GM12864 (cell line): ENCODE results near the gene RC3H1.
"Not testable (repeated sequence)": the region's sequence is repeated elsewhere in the genome, so short reads cannot be mapped to it uniquely, and the experiment has no call there.

Source experiments
- DNase-seq: peaks from one replicate; pipeline ENCODE4 v3.0.0-alpha.2; 2011; ENCODE audit warnings: low read depth
- H3K4me3 ChIP-seq: 2 replicates; pipeline ENCODE4 v1.5.1; 2011; ENCODE audit warnings: mild to moderate bottlenecking, low read depth, low read length, control low read depth
- CTCF ChIP-seq: IDR thresholded peaks from 2 replicates; pipeline ENCODE4 v1.5.1; 2011; ENCODE audit warnings: low read depth, mild to moderate bottlenecking, moderate library complexity, low read length, control low read depth, inconsistent platforms; ENCODE audit errors: missing control alignments

The RC3H1 gene

DNA sequence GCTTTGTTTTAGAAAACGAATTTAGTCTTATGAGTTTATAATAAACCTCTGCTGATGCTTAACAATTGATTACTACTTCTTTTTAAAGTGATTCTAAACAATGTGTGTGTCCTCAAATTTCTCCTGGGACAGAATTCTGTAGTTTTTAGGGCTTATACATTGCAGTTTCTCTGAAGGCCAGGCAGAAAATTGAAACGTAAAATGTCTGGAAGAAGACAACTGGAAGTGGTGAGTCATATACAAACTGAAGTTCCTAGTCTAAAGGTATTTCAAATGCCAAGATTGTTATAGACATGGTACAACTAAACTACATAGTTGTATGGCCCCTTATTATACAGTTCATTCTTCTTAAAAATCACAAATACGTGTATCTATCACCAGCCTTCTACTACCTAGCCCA lies 30.5 kb upstream of the RC3H1 start:
- no peak for TF ChIP-seq CTCF
- no peak for DNase-seq
- no peak overlapping the region for H3K4me3 ChIP-seq

GRCh38 chr1:174051956-174052355 lies 29.8 kb upstream of the RC3H1 start:
- no peak overlapping the region for H3K4me3 ChIP-seq
- DNase-seq: no peak
- no peak for TF ChIP-seq CTCF

- DNase-seq: no peak
- TF ChIP-seq CTCF: no peak
- no peak overlapping the region for H3K4me3 ChIP-seq
Observed at GRCh38 chr1:174049514-174049913, 27.4 kb upstream of the RC3H1 start.

GRCh38 chr1:174044418-174045222 lies 22.5 kb upstream of the RC3H1 start:
- no peak overlapping the region for H3K4me3 ChIP-seq
- no peak for DNase-seq
- no peak for TF ChIP-seq CTCF

DNA sequence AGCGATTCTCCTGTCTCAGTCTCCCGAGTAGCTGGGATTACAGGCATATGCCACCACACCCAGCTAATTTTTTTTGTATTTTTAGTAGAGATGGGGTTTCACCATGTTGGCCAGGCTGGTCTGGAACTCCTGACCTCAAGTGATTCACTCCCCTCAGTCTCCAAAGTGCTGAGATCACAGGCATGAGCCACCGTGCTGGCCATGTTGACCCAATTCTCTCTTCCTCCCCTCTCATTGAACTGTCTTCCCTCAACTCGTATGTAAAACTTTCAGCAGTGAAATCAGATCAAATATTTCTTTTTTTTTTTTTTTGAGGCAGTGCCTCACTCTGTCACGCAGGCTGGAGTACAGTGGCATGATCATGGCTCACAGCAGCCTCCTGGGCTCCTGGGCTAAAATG lies 20.4 kb upstream of the RC3H1 start:
- not testable (repeated sequence) for DNase-seq, H3K4me3 ChIP-seq

DNA sequence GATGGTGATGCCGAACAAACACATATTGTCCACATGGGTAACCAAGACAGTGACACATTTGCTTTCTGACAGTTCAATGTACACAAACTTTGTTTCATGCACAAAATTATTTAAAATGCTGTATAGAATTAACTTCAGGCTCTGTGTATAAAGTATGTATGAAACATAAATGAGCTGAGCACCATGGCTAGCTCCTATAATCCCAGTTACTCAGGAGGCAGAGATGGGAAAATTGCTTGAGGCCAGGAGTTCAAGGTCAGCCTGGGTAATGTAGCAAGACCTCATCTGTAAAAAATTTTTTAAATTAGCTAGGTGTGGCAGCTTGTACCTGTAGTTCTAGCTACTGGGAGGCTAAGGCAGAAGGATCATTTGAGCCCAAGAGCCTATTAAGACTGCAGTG lies 19.2 kb upstream of the RC3H1 start:
- DNase-seq: no peak
- no peak overlapping the region for H3K4me3 ChIP-seq
- no peak for TF ChIP-seq CTCF

- TF ChIP-seq CTCF: no peak
- no peak overlapping the region for H3K4me3 ChIP-seq
- no peak for DNase-seq
Observed at GRCh38 chr1:174040387-174040786, 18.2 kb upstream of the RC3H1 start.
